ENCODE data around the gene ZNF736.

DNA sequence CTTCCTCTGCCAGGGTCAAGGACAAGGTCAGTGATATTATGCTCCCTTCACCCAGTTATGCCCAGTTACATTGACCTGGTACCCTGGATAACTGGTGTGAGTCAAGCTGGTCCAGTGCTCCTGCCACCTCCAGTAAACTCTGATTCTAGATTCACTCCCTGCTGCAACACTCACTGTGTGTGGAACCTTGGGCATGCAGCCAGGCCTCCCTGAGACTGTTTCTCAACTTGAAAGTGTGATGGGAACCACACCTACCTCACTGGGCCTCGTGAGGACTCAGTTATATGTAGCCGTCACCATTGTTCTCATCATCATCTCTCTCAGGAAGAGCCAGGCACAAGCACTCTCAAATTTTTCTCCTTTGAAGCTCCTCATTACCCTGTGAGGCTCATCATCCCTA lies 935 bp upstream of the ZNF736 start:
- TF ChIP-seq, protein P1, sequence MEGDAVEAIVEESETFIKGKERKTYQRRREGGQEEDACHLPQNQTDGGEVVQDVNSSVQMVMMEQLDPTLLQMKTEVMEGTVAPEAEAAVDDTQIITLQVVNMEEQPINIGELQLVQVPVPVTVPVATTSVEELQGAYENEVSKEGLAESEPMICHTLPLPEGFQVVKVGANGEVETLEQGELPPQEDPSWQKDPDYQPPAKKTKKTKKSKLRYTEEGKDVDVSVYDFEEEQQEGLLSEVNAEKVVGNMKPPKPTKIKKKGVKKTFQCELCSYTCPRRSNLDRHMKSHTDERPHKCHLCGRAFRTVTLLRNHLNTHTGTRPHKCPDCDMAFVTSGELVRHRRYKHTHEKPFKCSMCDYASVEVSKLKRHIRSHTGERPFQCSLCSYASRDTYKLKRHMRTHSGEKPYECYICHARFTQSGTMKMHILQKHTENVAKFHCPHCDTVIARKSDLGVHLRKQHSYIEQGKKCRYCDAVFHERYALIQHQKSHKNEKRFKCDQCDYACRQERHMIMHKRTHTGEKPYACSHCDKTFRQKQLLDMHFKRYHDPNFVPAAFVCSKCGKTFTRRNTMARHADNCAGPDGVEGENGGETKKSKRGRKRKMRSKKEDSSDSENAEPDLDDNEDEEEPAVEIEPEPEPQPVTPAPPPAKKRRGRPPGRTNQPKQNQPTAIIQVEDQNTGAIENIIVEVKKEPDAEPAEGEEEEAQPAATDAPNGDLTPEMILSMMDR (IDR thresholded peaks at IDR 0.05) = no peak
- no peak for TF ChIP-seq POLR2AphosphoS5 (IDR thresholded peaks at IDR 0.05)
